Neural cell (in vitro differentiated cells): ENCODE data around the gene PNLIPRP2. TPM values are rescaled to one million over a fixed set of nuclear protein-coding genes. Genes with fewer than 3 reads are reported as not detected.

Source experiments
- H2AFZ ChIP-seq: fragments of 200-600, 300-800 bp; sonication (generic), shearing (Covaris generic); 2 replicates; pipeline ENCODE4 v1.6.0; 2014; ENCODE audit warnings: low read depth, mild to moderate bottlenecking, antibody characterized with exemption, low read length, moderate library complexity
- H3F3A ChIP-seq: fragments of 200-600 bp; shearing (Covaris generic); 2 replicates; pipeline ENCODE4 v1.6.1; 2016; ENCODE audit warnings: mild to moderate bottlenecking, moderate library complexity, mixed read lengths, antibody characterized with exemption, low read length; ENCODE audit not compliant: insufficient read depth, poor library complexity, severe bottlenecking
- H3K27ac ChIP-seq: fragments of 200-600, 300-800 bp; sonication (generic), shearing (Covaris generic); 2 replicates; pipeline ENCODE4 v1.5.1; 2014; ENCODE audit warnings: mild to moderate bottlenecking, low read length, moderate library complexity
- H3K27me3 ChIP-seq: fragments of 300-800, 200-600 bp; sonication (generic), shearing (Covaris generic); 2 replicates; pipeline ENCODE4 v1.6.0; 2014; ENCODE audit warnings: mild to moderate bottlenecking, low read depth, low read length, moderate library complexity; ENCODE audit not compliant: insufficient read depth
- H3K36me3 ChIP-seq: fragments of 300-800, 200-600 bp; sonication (generic), shearing (Covaris generic); 2 replicates; pipeline ENCODE4 v1.5.1; 2014; ENCODE audit warnings: mild to moderate bottlenecking, antibody characterized with exemption, low read length, moderate library complexity; ENCODE audit not compliant: insufficient read depth
- H3K4me2 ChIP-seq: fragments of 300-800, 200-600 bp; sonication (generic), shearing (Covaris generic); 2 replicates; pipeline ENCODE4 v1.6.0; 2014; ENCODE audit warnings: mild to moderate bottlenecking, low read length
- H3K4me3 ChIP-seq: fragments of 300-800, 200-600 bp; sonication (generic), shearing (Covaris generic); 2 replicates; pipeline ENCODE4 v1.5.1; 2014; ENCODE audit warnings: mild to moderate bottlenecking, low read length, moderate library complexity
- H3K79me2 ChIP-seq: fragments of 200-600 bp; shearing (Covaris generic); replicated peaks from 2 replicates; pipeline ENCODE4 v1.6.0; 2014; ENCODE audit warnings: mild to moderate bottlenecking, low read length, moderate library complexity; ENCODE audit not compliant: insufficient read depth
- H3K9ac ChIP-seq: fragments of 300-800, 200-600 bp; sonication (generic), shearing (Covaris generic); 2 replicates; pipeline ENCODE4 v1.6.1; 2016; ENCODE audit warnings: mild to moderate bottlenecking, low read length, mixed read lengths
- H3K9me2 ChIP-seq: fragments of 200-600 bp; shearing (Covaris generic); 2 replicates; pipeline ENCODE4 v1.6.1; 2016; ENCODE audit warnings: mild to moderate bottlenecking, low read length, mixed read lengths; ENCODE audit not compliant: insufficient read depth
- H3K9me3 ChIP-seq: fragments of 200-600, 300-800 bp; sonication (generic), shearing (Covaris generic); 2 replicates; pipeline ENCODE4 v1.6.1; 2016; ENCODE audit warnings: mild to moderate bottlenecking, mixed run types, low read length, moderate library complexity, mixed read lengths
- H4K20me1 ChIP-seq: fragments of 200-600 bp; shearing (Covaris generic); 2 replicates; pipeline ENCODE4 v1.6.1; 2016; ENCODE audit warnings: mild to moderate bottlenecking, mixed run types; ENCODE audit not compliant: insufficient read depth
- CTCF ChIP-seq: fragments of 450-650 bp; IDR thresholded peaks from 2 replicates; pipeline ENCODE4 v1.5.1; 2014; ENCODE audit warnings: antibody characterized with exemption, mild to moderate bottlenecking, moderate library complexity; ENCODE audit not compliant: poor library complexity, severe bottlenecking
- EP300 ChIP-seq: fragments of 450-650 bp; conservative IDR thresholded peaks from 2 replicates; pipeline ENCODE4 v1.6.1; 2014; ENCODE audit warnings: antibody characterized with exemption, mild to moderate bottlenecking, moderate library complexity; ENCODE audit not compliant: poor library complexity, severe bottlenecking
- EZH2 ChIP-seq: fragments of 200-600, 300-800 bp; shearing (Covaris generic), sonication (generic); IDR thresholded peaks from 2 replicates; pipeline ENCODE4 v1.6.1; 2014; ENCODE audit warnings: antibody characterized with exemption, low read length, borderline replicate concordance, mild to moderate bottlenecking; ENCODE audit not compliant: insufficient read depth, poor library complexity, severe bottlenecking
- MXI1 ChIP-seq: fragments of 450-650 bp; conservative IDR thresholded peaks from 2 replicates; pipeline ENCODE4 v1.6.1; 2014; ENCODE audit warnings: antibody characterized with exemption, mild to moderate bottlenecking; ENCODE audit not compliant: poor library complexity, severe bottlenecking
- POLR2AphosphoS5 ChIP-seq: IDR thresholded peaks from 2 replicates; pipeline ENCODE4 v1.6.1; 2012
- RAD21 ChIP-seq: fragments of 450-650 bp; conservative IDR thresholded peaks from 2 replicates; pipeline ENCODE4 v1.6.1; 2014; ENCODE audit warnings: antibody characterized with exemption, mild to moderate bottlenecking, moderate library complexity
- REST ChIP-seq: IDR thresholded peaks from 2 replicates; pipeline ENCODE4 v1.6.1; 2012; ENCODE audit warnings: borderline replicate concordance
- SMC3 ChIP-seq: fragments of 450-650 bp; conservative IDR thresholded peaks from 2 replicates; pipeline ENCODE4 v1.6.1; 2014; ENCODE audit warnings: antibody characterized with exemption, mild to moderate bottlenecking, moderate library complexity; ENCODE audit not compliant: poor library complexity
- TAF1 ChIP-seq: IDR thresholded peaks from 2 replicates; pipeline ENCODE4 v1.6.1; 2012; ENCODE audit warnings: low read depth
- polyA plus RNA-seq: library from polyadenylated mRNA; depleted of rRNA; stranded (reverse); fragments of >200 nt; gene quantifications from 2 replicates; pipeline ENCODE4 v1.2.3, GENCODE V29; 2014

Gene PNLIPRP2
- polyA plus RNA-seq, 1 donor from 2014 or later, result not detected

- Histone ChIP-seq H3K9me3 (no peaks in the 10 kb centered on the region), H2AFZ (no peak overlapping the region), H3K4me3 (no peak overlapping the region), H3K9ac (no peak overlapping the region), H3K36me3 (no peaks in the 10 kb centered on the region), H3K27ac (no peak overlapping the region), H4K20me1 (no peaks in the 10 kb centered on the region), H3K9me2 (no peaks in the 10 kb centered on the region), H3K27me3 (no peaks in the 10 kb centered on the region), H3K79me2 (no peaks in the 10 kb centered on the region), H3F3A (no peaks in the 10 kb centered on the region), H3K4me2 (no peak overlapping the region)
- TF ChIP-seq MXI1, result no peak
- TF ChIP-seq RAD21, result no peak
- TF ChIP-seq POLR2AphosphoS5, result no peak
- no peak for TF ChIP-seq CTCF
- no peak for TF ChIP-seq EZH2
- TF ChIP-seq SMC3, result no peak
- TF ChIP-seq TAF1, result no peak
- no peak for TF ChIP-seq EP300
These were observed 22.4 kb upstream of the PNLIPRP2 start for GRCh38 chr10:116598329-116598728.

DNA sequence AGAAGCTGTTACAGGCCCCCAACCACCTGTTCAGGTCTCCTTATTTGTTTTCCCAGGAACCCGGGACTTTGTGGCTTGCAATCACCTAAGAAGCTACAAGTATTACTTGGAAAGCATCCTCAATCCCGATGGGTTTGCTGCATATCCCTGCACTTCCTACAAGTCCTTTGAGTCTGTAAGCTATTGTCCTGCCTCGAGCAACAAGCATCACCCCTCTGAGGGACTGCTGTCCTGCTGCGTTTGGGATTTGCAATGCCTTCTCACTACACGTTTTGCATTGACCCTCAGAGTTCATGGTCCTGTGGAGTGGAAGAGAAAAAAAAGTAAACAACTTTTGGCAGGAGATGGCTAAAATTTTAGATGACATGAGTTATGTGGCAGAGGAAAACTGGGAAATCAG, 20.8 kb upstream of the PNLIPRP2 start:
- Histone ChIP-seq H2AFZ (no peak overlapping the region), H3K79me2 (no peaks in the 10 kb centered on the region), H3K9me3 (no peaks in the 10 kb centered on the region), H3F3A (no peaks in the 10 kb centered on the region), H4K20me1 (no peaks in the 10 kb centered on the region), H3K27ac (no peak overlapping the region), H3K9me2 (no peaks in the 10 kb centered on the region), H3K27me3 (no peaks in the 10 kb centered on the region), H3K9ac (no peak overlapping the region), H3K4me3 (no peak overlapping the region), H3K4me2 (no peak overlapping the region), H3K36me3 (no peaks in the 10 kb centered on the region)
- TF ChIP-seq RAD21 (no peak), EP300 (no peak)

DNA sequence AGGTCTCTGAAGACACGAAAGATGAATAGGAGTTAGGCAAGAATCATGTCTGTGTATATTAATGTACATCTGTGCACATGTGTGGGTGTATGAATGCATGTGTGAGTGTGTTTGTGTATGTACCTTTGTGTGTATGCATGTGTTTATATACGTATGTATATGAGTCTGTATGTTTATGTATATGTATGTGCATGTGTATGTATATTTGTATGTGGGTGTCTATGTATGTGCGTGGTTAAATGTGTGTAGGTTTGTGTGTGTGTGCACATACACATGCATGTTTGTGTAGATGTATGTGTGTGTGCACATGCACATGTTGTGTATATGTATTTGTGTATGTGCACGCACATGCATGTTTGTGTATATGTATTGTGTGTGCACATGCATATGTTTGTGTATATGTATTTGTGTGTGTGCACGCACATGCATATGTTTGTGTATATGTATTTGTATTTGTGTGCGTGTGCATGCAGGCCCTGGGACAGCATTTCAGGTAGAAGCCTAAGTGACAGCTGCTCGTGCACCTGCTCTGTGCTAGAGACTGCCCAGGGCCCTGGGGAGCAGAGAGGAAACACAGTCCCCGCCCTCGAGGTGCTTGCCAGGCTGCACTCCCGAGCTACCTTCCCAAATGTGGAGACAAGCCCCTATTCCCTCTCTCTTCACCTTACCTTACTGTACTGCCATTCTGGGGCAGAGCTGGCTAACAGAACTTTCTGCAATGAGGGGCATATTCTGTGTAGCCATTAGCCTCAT, 17.9 kb upstream of the PNLIPRP2 start:
- Histone ChIP-seq H3K36me3 (no peaks in the 10 kb centered on the region), H2AFZ (no peak overlapping the region), H3K79me2 (no peaks in the 10 kb centered on the region), H3K27me3 (no peaks in the 10 kb centered on the region), H3K9ac (no peak overlapping the region), H3K9me3 (no peaks in the 10 kb centered on the region), H4K20me1 (no peaks in the 10 kb centered on the region), H3K27ac (no peak overlapping the region), H3K4me3 (no peak overlapping the region), H3K4me2 (no peak overlapping the region), H3F3A (no peaks in the 10 kb centered on the region), H3K9me2 (no peaks in the 10 kb centered on the region)
- no peak for TF ChIP-seq POLR2AphosphoS5
- no peak for TF ChIP-seq SMC3
- TF ChIP-seq REST, result no peak
- no peak for TF ChIP-seq EP300
- no peak for TF ChIP-seq RAD21
- no peak for TF ChIP-seq EZH2
- no peak for TF ChIP-seq MXI1
- no peak for TF ChIP-seq CTCF
- no peak for TF ChIP-seq TAF1
